Liver (tissue), 3 donors: Measurements from ENCODE around the gene AEBP1.

Experiments
- HNF4G ChIP-seq: IDR thresholded peaks from 2 replicates; pipeline ENCODE4 v1.6.1; 2016; ENCODE audit warnings: antibody characterized with exemption
- RXRA ChIP-seq, 2 donors: IDR thresholded peaks; 2 replicates each; pipeline ENCODE4 v1.6.1; 2017 to 2018; ENCODE audit warnings: antibody characterized with exemption in 2 of 2, mild to moderate bottlenecking in 1 of 2
- SP1 ChIP-seq: IDR thresholded peaks from 2 replicates; pipeline ENCODE4 v1.6.1; 2018; ENCODE audit warnings: antibody characterized with exemption, mild to moderate bottlenecking
- TF ChIP-seq, protein P1 (sequence below): fragments of 150-350 bp; IDR thresholded peaks from 2 replicates; pipeline ENCODE4 v1.5.1; 2017; ENCODE audit warnings: improper control_type of control experiment, low read depth, low read length; ENCODE audit not compliant: missing input control
- TF ChIP-seq, protein P2 (sequence below): IDR thresholded peaks from 2 replicates; pipeline ENCODE4 v1.6.1; 2016; ENCODE audit warnings: antibody characterized with exemption
- TF ChIP-seq, protein P3 (sequence below): IDR thresholded peaks from 2 replicates; pipeline ENCODE4 v1.6.1; 2016; ENCODE audit warnings: antibody characterized with exemption
- TF ChIP-seq, protein P4 (sequence below): IDR thresholded peaks from 2 replicates; pipeline ENCODE4 v1.6.1; 2016; ENCODE audit warnings: antibody characterized with exemption
- donor health status: healthy.
- donor health status: healthy.

DNA sequence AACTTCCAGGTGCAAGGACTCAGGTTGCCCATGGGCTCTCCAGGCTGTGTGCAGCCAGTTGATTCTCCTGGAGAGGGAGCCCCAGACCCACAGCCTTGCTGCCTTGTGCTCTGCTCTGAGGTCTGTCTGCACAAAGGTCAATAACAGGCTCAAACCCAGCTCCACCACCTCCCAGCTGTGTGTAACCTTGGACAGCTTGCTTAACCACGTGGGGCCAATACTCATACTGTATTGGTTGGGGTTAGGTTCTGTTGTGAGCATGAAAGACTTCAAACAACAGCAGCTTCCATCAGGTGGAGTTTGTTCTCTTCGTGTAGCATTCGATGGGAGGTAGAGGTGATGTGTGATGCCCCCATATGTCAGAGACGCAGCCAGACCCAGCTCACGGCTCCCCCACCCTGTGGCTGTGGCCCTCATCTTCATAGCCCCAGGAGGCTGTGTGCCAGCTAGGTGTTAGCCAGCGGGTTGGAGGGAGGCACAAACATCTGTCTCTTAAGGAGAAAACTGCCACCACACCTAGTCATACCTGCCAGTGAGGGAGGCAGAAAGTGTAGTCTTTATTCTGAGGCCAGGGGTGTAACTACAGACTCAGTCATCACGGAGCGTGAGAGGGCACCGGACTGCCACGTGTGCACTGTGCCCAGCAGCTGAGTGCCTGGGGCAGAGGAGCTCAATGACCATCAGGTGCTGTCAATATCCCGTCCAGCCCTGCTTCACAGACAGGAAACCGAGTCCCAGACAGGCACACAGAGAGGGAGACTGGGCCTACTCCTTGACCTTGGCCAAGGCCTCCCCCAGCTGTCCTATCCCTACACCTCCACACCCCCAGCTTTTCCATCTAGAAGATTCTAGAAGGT is 27.3 kb downstream of the AEBP1 start:
- TF ChIP-seq, protein P1, sequence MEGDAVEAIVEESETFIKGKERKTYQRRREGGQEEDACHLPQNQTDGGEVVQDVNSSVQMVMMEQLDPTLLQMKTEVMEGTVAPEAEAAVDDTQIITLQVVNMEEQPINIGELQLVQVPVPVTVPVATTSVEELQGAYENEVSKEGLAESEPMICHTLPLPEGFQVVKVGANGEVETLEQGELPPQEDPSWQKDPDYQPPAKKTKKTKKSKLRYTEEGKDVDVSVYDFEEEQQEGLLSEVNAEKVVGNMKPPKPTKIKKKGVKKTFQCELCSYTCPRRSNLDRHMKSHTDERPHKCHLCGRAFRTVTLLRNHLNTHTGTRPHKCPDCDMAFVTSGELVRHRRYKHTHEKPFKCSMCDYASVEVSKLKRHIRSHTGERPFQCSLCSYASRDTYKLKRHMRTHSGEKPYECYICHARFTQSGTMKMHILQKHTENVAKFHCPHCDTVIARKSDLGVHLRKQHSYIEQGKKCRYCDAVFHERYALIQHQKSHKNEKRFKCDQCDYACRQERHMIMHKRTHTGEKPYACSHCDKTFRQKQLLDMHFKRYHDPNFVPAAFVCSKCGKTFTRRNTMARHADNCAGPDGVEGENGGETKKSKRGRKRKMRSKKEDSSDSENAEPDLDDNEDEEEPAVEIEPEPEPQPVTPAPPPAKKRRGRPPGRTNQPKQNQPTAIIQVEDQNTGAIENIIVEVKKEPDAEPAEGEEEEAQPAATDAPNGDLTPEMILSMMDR, result peak; percentile 84
- TF ChIP-seq, protein P2, sequence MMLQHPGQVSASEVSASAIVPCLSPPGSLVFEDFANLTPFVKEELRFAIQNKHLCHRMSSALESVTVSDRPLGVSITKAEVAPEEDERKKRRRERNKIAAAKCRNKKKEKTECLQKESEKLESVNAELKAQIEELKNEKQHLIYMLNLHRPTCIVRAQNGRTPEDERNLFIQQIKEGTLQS, result no peak
- TF ChIP-seq, protein P3, sequence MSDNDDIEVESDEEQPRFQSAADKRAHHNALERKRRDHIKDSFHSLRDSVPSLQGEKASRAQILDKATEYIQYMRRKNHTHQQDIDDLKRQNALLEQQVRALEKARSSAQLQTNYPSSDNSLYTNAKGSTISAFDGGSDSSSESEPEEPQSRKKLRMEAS, result no peak
- TF ChIP-seq RXRA (IDR thresholded peaks at IDR 0.05) (peak; percentile 97), SP1 (peak; percentile 89), HNF4G (no peak)
- TF ChIP-seq, protein P4, sequence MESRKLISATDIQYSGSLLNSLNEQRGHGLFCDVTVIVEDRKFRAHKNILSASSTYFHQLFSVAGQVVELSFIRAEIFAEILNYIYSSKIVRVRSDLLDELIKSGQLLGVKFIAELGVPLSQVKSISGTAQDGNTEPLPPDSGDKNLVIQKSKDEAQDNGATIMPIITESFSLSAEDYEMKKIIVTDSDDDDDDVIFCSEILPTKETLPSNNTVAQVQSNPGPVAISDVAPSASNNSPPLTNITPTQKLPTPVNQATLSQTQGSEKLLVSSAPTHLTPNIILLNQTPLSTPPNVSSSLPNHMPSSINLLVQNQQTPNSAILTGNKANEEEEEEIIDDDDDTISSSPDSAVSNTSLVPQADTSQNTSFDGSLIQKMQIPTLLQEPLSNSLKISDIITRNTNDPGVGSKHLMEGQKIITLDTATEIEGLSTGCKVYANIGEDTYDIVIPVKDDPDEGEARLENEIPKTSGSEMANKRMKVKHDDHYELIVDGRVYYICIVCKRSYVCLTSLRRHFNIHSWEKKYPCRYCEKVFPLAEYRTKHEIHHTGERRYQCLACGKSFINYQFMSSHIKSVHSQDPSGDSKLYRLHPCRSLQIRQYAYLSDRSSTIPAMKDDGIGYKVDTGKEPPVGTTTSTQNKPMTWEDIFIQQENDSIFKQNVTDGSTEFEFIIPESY, result no peak
